ENCODE data around the gene LATS2. TPM values are rescaled to one million over a fixed set of nuclear protein-coding genes. Genes with fewer than 3 reads are reported as not detected.
"Not testable (repeated sequence)": the region's sequence is repeated elsewhere in the genome, so short reads cannot be mapped to it uniquely, and the experiment has no call there.

The LATS2 gene
- total RNA-seq, 2 experiments from 2014 or later, result 1.3 to 1.4 TPM

DNA sequence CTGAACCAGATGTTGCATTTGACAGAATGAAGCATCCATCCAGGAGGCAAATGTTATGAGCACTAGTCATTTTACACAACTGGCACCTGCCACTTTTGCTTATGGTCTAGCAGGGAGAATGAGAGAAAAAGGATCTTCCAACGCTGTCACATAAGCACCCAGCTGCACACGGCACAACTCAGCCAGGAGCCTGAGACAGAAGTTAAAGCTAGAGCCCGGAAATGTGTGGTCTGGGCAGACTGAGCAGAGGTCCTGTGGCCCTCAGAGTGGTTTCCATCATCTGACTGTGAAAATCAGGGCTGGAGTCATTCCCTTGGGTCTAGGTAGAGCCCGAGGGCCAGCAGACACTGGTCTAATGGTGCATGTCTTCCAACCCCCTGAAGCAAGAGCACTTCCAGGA, 80.5 kb downstream of the LATS2 start:
- ChIA-PET CTCF (no interaction called here), POLR2A (no interaction called here)

DNA sequence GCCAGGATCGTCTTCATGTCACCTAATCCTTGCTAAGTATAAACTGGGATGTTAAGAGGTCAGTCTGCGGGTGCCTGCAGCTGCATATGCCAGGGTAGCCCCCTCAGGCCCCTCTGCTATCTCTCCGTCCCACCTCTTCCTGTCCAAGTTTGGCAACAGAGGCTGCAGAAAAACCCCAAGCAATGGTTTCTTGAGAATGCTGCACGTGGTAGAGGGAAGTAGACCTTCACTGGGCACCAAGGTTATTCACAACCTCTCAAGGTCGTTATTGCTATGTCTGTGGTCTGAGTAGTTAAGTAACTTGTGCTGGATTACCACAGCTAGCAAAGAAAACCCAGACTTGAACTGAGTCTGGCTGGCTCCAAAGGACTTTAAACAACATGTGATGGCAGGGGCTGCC, 81.0 kb downstream of the LATS2 start:
- POLR2A ChIA-PET, result no interaction called here
- CTCF ChIA-PET, result no interaction called here

DNA sequence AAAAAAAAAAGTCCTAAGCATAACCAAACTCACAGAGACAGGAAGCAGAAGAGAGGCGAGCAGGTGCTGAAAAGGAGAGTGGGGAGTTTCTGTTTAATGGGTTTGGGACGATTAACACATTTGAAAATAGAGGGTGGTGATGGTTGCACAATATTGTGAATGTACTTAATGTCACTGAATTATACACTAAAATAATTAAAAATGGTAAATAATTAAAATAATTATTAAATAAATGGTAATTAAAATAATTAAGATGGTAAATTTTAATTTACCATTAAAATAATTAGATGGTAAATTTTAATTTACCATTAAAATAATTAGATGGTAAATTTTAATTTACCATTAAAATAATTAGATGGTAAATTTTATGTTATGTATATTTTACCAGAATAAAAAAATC, 84.0 kb downstream of the LATS2 start:
- ChIA-PET CTCF (no interaction called here), POLR2A (no interaction called here)

DNA sequence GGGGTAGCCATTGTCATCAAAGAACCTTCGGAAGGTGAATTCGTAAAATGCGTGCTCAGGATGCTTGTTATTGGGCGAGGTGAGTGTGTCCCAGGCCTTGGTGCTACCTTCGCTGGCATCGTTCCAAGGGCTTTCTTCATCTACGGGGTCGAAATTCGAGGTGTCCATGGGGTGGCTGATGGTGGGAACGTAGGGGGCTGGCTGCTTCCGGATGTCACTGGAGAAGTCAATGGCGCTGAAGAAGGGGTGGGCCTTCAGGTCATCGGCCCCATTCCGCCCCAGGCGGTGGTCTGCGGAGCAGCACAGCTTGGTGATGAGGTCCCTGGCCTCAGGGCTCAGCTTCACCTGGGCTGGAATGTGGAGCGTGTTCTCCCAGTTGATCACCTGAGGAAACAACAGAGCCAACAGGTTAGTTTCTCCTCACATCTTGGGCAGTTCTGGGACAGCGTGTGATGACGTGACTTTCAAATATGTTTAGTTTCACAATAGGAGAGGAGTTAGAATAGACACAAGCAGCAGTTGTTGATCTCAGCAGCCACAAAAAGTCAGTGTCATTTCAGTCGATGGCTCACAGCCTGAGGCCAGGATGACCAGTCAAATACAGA, 86.3 kb downstream of the LATS2 start:
- POLR2A ChIA-PET, result no interaction called here

DNA sequence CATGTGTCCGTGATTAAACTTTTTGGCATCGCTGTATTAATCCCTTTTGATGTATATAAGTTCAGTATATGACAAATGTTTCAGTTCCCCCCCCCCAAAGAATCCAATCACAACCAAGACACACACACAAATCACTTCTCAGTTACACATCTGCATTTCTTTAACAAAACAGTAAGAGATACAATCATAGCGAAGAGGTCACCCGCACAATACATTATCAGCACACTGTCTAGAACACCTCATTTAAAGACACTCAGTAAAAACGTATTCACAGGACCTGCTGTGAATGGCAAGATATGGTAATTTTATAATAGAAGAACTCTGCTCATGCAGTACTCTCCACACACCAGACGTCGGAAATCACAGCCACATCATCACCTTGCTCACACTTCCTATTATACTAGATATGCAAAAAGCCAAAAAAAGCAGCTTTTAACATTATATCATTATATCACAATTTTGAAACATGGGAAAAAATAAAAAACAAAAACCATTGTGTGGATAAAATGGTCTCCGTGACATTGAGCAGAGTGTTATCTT, 87.4 kb downstream of the LATS2 start:
- CTCF ChIA-PET, result no interaction called here
- POLR2A ChIA-PET, result no interaction called here

More for the DNA sequence above, 86.3 kb downstream of the LATS2 start:
- CTCF ChIA-PET, result no interaction called here

DNA sequence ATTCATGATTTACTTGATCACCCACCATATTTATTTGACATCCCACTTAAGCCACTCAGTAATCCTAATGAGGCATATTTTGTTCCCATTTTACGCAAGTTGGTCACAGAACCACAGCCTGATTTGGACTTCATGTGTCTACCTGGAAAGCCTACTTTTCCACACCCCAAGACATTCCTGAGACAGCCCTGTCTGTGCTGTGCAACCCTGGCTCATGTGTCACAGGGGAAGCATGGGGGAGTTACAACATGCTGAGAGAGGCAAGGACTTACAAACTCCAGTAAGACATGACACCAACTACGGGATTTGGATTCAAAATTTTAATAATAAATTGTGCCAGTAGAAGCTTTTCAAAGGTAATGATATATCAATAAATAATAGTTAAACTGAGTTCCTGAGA, 88.7 kb downstream of the LATS2 start:
- CTCF ChIA-PET, result no interaction called here

DNA sequence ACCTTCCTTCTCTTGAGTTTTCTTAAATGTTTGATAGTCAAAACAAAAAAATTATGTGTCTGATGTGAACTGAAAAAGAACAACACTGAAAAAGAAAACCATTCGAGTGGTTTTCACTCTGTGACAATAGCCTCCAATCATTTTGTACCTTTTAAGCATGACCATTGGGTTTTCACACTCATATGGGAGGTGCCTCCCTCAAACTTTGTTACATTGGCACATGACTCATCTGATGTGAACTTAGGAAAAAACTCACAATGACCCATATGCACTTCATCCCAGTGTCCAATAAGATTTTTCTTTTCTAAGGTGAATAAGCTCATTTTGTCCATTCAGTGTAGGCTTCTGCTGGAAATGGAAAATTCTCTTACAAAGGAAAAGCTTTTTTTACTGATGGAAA, 92.2 kb downstream of the LATS2 start:
- ChIA-PET POLR2A (no interaction called here), CTCF (no interaction called here)

More for the DNA sequence above, 88.7 kb downstream of the LATS2 start:
- POLR2A ChIA-PET, result no interaction called here

DNA sequence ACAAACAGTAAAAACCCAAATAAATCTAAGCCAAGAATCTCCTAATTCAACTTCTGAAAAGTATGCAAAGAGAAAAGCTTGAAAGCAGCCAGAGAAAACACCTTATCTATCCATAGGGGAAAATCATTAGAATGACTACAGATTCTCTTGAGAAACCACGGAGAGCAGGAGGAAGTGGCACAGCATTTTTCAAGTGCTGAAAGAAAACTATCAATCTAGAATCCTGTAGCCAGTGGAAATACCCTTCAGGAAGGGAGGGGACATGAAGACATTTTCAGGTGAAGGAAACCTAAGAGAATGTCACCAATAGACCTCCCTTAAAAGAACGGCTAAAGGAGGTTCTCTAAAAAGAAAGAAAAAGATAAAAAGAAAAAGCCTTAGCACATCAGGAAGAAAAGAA, 92.6 kb downstream of the LATS2 start:
- CTCF ChIA-PET, result no interaction called here
- POLR2A ChIA-PET, result no interaction called here

DNA sequence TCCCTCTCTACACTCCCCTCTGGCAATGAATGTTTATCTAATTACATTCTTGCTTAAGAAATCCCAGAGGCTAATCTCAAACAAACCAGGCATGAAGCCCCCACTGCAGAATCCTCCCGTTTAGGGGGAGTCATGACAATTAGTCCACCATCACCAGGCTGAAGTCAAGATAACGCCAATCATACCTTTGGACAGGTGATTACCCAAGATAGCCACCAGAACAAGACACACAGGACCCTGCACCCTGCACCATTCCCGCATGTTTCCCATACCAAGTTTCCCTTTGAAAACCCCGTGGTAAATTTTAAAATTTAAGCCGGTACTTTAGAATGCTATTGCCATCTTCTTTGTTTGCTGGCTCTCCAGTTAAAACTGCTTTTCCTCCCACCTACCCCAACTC, 94.0 kb downstream of the LATS2 start:
- ChIA-PET CTCF (interaction anchor here (0.7 kb wide), 1 partner anchor 1429 kb away, joined by 3 read pairs; no protein-coding TSS in a partner anchor), POLR2A (no interaction called here)

DNA sequence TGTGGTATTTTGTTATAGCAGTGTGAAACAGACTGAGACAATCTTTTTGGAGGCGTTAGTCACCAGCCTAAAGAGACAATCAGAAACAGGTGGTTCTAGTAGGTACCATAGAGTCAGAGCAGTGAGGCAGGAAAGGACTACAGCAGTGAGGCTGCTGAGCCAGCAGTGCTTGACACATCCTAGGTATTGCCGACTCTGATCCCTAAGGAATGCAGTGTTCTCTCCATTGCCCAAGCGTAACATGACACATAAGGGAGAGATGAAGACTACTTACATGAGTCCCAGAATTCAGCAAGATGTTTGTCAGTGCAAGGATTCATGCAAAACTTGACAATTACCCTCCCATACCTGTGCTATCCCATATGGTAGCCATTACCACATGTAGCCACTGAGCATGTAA, 96.5 kb downstream of the LATS2 start:
- CTCF ChIA-PET, result no interaction called here

DNA sequence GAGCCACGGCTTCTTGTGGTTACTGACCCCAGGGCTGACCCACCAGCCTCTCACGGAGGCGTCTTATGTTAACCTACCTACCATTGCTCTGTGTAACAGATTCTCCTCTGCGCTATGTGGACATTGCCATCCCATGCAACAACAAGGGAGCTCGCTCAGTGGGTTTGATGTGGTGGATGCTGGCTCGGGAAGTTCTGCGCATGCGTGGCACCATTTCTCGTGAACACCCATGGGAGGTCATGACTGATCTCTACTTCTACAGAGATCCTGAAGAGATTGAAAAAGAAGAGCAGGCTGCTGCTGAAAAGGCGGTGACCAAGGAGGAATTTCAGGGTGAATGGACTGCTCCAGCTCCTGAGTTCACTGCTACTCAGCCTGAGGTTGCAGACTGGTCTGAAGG, 99.7 kb downstream of the LATS2 start:
- POLR2A ChIA-PET, CTCF ChIA-PET: not testable (repeated sequence)

More for the DNA sequence above, 96.5 kb downstream of the LATS2 start:
- POLR2A ChIA-PET, result no interaction called here

DNA sequence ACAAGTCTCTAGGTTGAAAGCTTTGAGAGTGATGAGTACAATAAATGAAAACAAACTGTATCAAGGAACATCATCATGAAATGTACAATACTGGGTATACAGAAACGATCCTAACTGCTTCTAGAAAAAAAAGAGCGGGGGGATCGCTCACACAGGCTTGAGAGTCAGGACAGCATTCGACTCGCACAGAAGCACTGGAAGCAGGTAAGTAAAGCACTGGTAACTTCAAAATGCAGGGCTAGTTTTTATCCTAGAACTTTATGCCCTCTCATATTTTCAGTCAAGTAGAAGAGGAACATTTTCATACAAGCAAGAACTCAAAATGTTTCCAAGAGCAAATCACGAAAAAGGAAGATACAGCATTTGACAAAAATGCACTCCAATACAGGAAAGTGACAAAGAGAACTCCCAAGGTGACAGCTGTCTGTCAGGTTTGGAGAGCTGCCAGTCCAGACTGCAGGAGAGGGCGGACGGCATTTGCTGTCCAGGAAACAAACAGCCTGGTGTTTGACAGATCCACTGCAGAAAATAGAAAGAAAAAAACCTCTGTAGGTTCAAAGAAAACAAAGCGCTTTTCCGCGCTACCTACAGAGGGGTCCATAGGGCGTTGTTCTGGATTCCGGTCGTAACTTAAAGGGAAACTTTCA, 100.6 kb downstream of the LATS2 start:
- ChIA-PET CTCF (no interaction called here), POLR2A (no interaction called here)

DNA sequence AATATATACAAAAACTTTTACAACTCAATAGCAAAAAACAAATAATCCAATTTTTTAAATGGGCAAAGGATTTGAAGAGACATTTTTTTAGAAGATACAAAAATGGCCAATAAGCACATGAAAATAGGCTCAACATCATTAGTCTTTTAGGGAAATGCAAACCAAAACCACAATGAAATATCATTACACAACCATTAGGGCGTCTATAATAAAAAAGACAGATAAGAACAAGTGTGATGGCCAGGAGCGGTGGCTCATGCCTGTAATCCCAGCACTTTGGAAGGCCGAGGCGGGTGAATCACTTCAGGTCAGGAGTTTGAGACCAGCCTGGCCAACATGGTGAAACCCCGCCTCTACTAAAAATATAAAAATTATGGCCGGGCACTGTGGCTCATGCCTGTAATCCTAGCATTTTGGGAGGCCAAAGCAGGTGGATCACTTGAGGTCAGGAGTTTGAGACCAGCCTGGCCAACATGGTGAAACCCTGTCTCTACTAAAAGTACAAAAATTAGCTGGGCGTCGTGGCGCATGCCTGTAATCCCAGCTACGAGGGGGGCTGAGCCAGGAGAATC, 104.3 kb downstream of the LATS2 start:
- CTCF ChIA-PET, result not testable (repeated sequence)
- POLR2A ChIA-PET, result interaction anchor here (0.6 kb wide), 1 partner anchor 15 kb away, joined by 8 read pairs; no protein-coding TSS in a partner anchor

DNA sequence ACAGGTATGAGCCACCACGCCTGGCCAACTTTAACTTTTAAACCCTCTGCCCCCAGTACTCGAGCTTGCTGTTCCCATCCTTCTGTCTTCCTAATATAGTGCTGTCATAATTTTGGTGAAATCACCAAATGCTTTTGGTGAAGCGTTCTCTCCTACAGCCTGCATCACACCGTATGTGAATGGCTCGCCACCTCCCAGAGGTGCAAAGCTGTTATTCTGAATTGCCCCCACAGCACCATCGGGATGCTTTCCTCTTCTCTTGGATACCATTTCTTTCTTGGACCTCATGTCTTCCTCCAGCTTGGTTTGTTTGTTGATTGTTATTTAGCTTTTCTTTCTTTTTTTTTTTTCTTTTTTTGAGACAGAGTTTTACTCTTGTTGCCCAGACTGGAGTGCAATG, 105.9 kb downstream of the LATS2 start:
- ChIA-PET POLR2A (no interaction called here), CTCF (no interaction called here)

DNA sequence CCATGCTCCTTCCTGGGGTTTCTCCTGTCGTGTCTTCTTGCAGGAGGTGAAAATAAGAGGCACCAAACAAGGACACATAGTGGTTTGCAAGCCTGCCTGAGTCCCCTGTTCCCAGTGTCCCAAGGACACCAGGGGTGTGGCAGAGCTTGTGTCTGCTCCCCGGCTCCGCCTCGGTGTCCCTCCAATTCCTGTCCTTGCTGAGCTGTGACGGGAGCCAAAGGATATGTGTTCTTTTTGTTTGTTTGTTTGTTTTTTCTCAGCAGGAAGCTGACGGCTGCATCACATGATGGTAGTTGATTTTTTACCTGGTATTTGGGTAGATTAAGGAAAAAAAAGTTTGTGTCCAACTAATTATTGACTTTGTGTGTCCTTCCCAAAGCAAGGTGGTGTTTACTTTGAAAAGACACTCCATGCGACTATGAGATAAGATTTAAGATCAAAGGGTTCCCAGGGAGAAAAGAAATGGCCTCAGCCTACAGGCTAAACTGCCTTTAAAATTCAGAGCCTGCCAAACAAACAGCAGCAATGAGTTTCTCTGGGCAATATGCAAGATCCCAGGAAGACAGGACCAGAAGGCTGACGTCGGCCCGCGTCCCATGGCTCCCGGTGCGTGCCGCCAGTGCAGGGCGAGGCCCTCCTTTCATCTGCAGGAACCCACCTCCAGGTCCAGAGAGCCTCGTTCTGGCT, 108.0 kb downstream of the LATS2 start:
- ChIA-PET POLR2A (no interaction called here), CTCF (no interaction called here)

DNA sequence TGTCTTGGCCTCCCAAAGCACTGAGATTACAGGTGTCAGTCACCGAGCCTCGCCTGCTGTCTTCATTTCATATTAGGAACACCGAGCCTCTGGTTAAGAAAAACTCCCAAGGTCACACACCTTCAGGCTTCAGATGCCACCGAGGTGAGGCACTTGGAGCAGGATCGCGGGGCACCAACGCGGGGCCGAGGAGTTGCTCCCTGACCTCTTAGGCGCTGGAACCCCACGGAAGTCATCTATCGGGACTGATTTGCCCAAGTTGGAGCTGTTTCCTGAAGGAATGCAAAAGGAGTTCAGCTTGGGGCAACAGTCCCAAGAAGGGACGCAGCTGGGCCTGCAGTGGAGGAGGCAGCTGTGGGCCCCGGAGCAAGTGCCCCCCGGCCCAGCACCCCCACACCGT, 108.5 kb downstream of the LATS2 start:
- CTCF ChIA-PET, result no interaction called here
- POLR2A ChIA-PET, result no interaction called here

DNA sequence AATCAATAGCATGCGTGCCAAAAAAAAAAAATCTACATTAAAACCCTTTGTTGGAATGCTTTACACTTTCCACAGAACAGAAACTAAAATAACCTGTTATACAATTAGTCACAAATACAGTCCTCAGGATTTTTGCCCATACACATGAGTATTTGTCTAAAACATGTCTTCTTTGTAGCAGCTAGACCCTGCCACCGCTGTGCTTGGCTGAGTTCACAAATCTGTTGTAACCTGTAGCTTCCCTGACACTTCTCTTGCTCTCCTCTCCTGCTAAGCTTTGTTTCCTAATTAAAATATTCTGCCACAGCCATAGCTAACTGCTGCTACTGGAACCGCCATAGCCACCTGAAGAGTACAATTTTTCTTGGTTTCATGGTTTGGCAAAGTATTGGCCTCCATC, 113.4 kb downstream of the LATS2 start:
- CTCF ChIA-PET, result interaction anchor here (0.7 kb wide), 1 partner anchor 655 kb away, joined by 3 read pairs; no protein-coding TSS in a partner anchor
- POLR2A ChIA-PET, result not testable (repeated sequence)

DNA sequence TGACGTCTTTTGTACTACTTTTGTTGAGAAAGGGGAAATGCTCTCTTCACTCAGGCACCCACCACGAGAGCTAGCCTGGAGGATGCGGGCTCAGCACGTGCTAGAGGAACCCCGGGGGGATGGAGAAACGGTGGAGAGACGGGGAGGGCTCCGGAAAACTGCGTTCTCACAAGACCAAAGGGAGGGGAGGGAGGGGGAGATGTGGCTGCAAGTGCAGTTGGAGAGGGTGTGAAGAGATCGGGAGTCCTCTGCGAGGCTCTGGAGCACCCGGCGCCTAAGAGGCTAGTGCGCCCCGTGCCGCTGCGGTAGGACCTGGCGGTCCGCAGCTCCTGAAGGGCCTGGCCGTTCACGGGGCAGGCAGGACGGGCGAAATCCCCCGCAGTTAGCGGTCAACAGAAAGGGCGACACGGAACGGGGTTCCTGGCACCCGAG, 115.4 kb downstream of the LATS2 start:
- ChIA-PET POLR2A (no interaction called here), CTCF (no interaction called here)

DNA sequence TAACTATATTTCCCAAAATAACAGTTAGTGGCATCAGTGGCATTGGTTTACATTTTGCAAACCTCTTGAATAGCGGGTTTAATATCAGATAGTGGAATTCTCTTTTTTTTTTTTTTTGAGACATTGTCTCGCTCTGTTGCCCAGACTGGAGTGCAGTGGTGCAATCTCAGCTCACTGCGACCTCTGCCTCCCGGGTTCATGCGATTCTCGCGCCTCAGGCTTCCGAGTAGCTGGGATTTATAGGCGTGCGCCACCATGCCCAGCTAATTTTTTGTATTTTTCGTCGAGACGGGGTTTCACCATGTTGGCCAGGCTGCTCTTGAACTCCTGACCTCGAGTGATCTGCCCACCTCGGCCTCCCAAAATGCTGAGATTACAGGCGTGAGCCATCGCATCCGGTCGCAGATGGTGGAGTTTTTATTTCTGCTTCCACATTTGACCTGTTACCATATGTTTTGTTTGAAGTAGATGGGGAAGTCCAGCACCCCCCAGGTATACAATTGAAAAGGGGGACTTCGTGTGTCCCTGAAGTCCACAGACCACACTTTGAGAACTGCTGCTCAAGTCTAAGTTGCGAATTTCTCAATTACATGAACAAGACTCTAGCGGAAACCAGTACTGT, 118.3 kb downstream of the LATS2 start:
- CTCF ChIA-PET, result interaction anchor here (0.9 to 1.3 kb wide), 3 partner anchors 238 to 539 kb away, joined by 3 to 8 read pairs (median 3); no protein-coding TSS in a partner anchor
- POLR2A ChIA-PET, result interaction anchor here (0.7 kb wide), 1 partner anchor 43 kb away, joined by 5 read pairs; no protein-coding TSS in a partner anchor

DNA sequence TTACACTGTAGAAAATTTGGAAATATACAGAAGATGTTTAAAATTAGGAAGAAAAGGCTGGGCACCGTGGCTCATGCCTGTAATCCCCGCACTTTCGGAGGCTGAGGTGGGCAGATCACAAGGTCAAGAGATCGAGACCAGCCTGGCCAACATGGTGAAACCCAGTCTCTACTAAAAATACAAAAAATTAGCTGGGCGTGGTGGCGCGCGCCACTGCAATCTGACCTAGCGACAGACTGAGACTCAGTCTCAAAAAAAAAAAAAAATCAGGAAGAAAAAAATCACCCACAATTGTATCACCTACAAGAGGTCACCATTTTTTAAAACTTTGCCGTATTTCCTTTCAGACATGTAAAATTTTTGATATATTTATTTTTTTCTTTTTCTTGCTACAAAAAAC, 120.9 kb downstream of the LATS2 start:
- CTCF ChIA-PET, POLR2A ChIA-PET: not testable (repeated sequence)
